ENCODE measurements around the gene NLN.

GRCh38 chr5:65704621-65705239 lies 17.3 kb upstream of the NLN start:
- no peak for TF ChIP-seq CTCF (conservative IDR thresholded peaks at IDR 0.05)
- no peak for TF ChIP-seq ZFX (IDR thresholded peaks at IDR 0.05)
